ENCODE measurements around the gene TBC1D9. TPM values are rescaled to one million over a fixed set of nuclear protein-coding genes. Genes with fewer than 3 reads are reported as not detected.

Gene TBC1D9
- total and polyA plus RNA-seq, 4 donors: 9.0 to 52.6 (median 24.5) TPM

DNA sequence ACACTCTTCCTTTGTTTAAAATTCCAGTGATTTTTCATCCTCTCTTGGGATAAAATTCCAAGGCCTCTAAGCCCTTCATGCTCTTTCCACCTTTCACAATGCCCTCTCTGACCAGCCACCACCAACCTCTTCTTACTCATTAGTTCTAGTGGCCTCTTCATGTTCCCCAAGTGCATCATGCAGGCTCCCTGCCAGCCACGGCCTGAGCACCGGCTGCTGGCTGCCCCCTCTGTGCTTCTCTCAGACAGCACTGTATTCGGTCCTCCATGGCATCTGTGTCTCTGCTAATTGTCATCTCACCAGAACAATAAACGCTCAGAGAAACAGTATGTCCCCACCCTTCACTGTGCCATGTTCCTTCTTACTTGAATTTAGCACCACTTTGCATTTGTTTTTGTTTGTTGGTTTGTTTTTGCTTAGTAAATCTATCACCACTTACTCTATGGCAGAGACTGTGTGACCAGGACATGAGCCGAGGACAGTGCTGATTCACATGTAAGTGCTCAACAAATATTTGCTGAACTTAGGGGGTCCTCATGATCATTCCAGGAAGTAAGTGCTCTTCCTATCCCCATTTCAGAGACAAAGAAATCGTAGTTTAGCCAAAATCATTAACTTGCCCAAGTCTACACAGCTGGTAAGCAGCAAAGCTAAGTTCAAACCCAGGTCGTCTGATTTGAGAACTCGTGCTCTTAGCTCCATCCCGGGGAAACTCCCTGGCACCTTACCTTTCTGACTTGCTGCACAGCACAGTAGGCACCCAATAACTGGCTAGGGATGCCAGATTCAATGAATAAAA lies 110.4 kb downstream of the TBC1D9 start:
- DNase-seq (peak in 1 of 3 donors; percentile 11), ATAC-seq (ENCODE audit: insufficient read depth, low FRiP score) (no peak)
- Histone ChIP-seq H3K27ac (ENCODE audit: low read depth in 1 of 2, low read length in 1 of 2) (no peak overlapping the region), H3K4me1 (ENCODE audit: control insufficient read depth in 5 of 5, insufficient read depth in 5 of 5, low read length in 5 of 5) (peaks cover 0 to 15% (median 5%) of the 10 kb centered on the region in 5 donors), H3K9ac (ENCODE audit: insufficient read depth in 1 of 2, low read length in 2 of 2) (no peak overlapping the region), H3K36me3 (ENCODE audit: control insufficient read depth in 4 of 4, insufficient read depth in 4 of 4, low read length in 4 of 4) (peaks cover 3 to 29% (median 5%) of the 10 kb centered on the region in 4 donors), H3K27me3 (ENCODE audit: control insufficient read depth in 3 of 3, insufficient read depth in 3 of 3, low read length in 2 of 3) (no peaks in the 10 kb centered on the region), H3K4me3 (no peak overlapping the region), H3K9me3 (ENCODE audit: control insufficient read depth in 4 of 4, insufficient read depth in 3 of 4, low read length in 3 of 4) (no peaks in the 10 kb centered on the region)
- WGBS, 2 donors: 68 to 77% methylated on average over 9 of the region's 9 CpGs
- no peak for TF ChIP-seq CTCF (IDR thresholded peaks at IDR 0.05; ENCODE audit: control extremely low read depth, extremely low read depth)

DNA sequence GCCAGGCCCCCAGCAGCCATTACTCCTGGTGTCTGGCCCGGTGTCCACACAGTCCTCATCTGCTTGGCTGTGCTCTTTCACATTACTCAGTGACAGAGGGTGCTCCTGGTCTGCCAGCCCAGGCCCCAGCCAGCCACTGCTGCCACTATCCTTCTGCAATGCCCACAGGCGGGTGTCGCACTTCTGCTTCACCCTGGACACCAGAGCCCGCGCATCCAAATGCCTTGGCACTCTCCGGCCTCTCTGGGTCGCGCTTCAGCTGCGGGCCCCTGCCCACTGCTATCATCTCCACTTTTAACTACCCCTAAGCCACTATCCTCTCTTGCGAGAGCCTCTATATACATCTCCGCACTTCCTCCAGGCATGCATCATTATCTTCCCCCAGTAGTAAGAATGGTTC lies 111.0 kb downstream of the TBC1D9 start:
- no peak overlapping the region for H3K9ac ChIP-seq (ENCODE audit: insufficient read depth in 1 of 2, low read length in 2 of 2)
- no peak for TF ChIP-seq CTCF (IDR thresholded peaks at IDR 0.05; ENCODE audit: control extremely low read depth, extremely low read depth)
- ATAC-seq (ENCODE audit: insufficient read depth, low FRiP score) (no peak), DNase-seq (no peak)
- H3K27ac ChIP-seq (ENCODE audit: low read depth in 1 of 2, low read length in 1 of 2): no peak overlapping the region
- H3K27me3 ChIP-seq (ENCODE audit: control insufficient read depth in 3 of 3, insufficient read depth in 3 of 3, low read length in 2 of 3): no peaks in the 10 kb centered on the region
- H3K4me3 ChIP-seq: no peak overlapping the region
- H3K36me3 ChIP-seq (ENCODE audit: control insufficient read depth in 4 of 4, insufficient read depth in 4 of 4, low read length in 4 of 4): peaks cover 3 to 29% (median 4%) of the 10 kb centered on the region in 4 donors
- 96% methylated on average over 11 of the region's 11 CpGs for WGBS, 2 donors
- no peaks in the 10 kb centered on the region for H3K9me3 ChIP-seq (ENCODE audit: control insufficient read depth in 4 of 4, insufficient read depth in 3 of 4, low read length in 3 of 4)
- peaks cover 0 to 15% (median 5%) of the 10 kb centered on the region in 5 donors for H3K4me1 ChIP-seq (ENCODE audit: control insufficient read depth in 5 of 5, insufficient read depth in 5 of 5, low read length in 5 of 5)

GRCh38 chr4:140644470-140645185 lies 111.6 kb downstream of the TBC1D9 start:
- ATAC-seq (ENCODE audit: insufficient read depth, low FRiP score) (no peak), DNase-seq (no peak)
- Histone ChIP-seq H3K9me3 (ENCODE audit: control insufficient read depth in 4 of 4, insufficient read depth in 3 of 4, low read length in 3 of 4) (no peaks in the 10 kb centered on the region), H3K27me3 (ENCODE audit: control insufficient read depth in 3 of 3, insufficient read depth in 3 of 3, low read length in 2 of 3) (no peaks in the 10 kb centered on the region), H3K4me3 (no peak overlapping the region), H3K9ac (ENCODE audit: insufficient read depth in 1 of 2, low read length in 2 of 2) (no peak overlapping the region), H3K27ac (ENCODE audit: low read depth in 1 of 2, low read length in 1 of 2) (no peak overlapping the region), H3K4me1 (ENCODE audit: control insufficient read depth in 5 of 5, insufficient read depth in 5 of 5, low read length in 5 of 5) (peaks cover 0 to 15% (median 5%) of the 10 kb centered on the region in 5 donors), H3K36me3 (ENCODE audit: control insufficient read depth in 4 of 4, insufficient read depth in 4 of 4, low read length in 4 of 4) (peaks cover 3 to 29% (median 4%) of the 10 kb centered on the region in 4 donors)
- TF ChIP-seq CTCF (IDR thresholded peaks at IDR 0.05; ENCODE audit: control extremely low read depth, extremely low read depth): no peak
- WGBS, 2 donors: 96 to 97% methylated on average over 25 of the region's 25 CpGs
